22Rv1 (cell line): ENCODE results near the gene GPR148.

Experiments used
- ZFX ChIP-seq: fragments of 450-650 bp; IDR thresholded peaks from 2 replicates; pipeline ENCODE4 v1.6.1; 2017; ENCODE audit warnings: antibody characterized with exemption, borderline replicate concordance
- TF ChIP-seq, protein P1 (sequence below): fragments of 450-650 bp; IDR thresholded peaks from 2 replicates; pipeline ENCODE4 v1.5.1; 2017; ENCODE audit warnings: mild to moderate bottlenecking

DNA sequence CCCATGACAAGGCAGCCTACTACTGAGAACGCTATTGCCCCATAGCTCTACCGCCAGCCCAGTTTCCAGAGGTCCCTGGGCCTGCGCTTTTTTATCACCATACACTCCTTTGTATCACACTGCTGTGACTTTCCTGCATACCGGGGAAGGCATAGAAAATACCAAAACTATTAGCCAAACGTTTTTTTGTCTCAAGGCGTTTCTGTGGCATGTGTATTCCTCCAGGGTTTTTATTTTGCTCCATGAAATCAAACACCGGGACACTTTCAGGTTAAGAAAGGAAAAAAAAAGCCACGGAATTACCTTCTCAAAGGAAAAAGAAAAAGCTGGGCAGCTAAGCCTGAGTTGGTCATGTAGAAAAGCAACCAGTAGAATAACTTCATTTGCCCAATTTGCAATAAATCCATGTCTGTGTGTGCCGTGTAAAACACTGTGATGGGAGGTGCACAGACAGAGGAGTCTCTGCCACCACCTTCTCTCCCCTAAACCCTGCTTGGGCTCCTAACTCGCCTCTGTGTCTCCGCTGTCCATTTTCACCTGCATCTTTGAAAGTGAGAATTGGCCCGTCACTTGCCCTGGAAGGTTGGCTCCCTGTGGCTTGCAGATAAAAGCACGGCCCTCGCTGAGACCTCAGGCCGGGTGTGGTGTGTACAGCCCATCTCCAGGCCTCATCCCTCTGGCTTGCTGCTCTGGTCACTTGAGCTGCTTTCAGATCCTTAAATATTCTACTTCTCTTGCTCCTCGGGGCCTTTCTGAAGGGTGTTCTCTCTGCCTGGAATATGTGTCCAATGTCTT lies 28.2 kb downstream of the GPR148 start:
- TF ChIP-seq, protein P1, sequence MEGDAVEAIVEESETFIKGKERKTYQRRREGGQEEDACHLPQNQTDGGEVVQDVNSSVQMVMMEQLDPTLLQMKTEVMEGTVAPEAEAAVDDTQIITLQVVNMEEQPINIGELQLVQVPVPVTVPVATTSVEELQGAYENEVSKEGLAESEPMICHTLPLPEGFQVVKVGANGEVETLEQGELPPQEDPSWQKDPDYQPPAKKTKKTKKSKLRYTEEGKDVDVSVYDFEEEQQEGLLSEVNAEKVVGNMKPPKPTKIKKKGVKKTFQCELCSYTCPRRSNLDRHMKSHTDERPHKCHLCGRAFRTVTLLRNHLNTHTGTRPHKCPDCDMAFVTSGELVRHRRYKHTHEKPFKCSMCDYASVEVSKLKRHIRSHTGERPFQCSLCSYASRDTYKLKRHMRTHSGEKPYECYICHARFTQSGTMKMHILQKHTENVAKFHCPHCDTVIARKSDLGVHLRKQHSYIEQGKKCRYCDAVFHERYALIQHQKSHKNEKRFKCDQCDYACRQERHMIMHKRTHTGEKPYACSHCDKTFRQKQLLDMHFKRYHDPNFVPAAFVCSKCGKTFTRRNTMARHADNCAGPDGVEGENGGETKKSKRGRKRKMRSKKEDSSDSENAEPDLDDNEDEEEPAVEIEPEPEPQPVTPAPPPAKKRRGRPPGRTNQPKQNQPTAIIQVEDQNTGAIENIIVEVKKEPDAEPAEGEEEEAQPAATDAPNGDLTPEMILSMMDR = no peak
- TF ChIP-seq ZFX = no peak
